ENCODE results near the gene AMIGO1.

GRCh38 chr1:109523706-109524105, 14.2 kb upstream of the AMIGO1 start:
- TF ChIP-seq POLR2A (IDR thresholded peaks at IDR 0.05; ENCODE audit: low read depth, low read length) = no peak
- TF ChIP-seq TAF1 (IDR thresholded peaks at IDR 0.05; ENCODE audit: borderline replicate concordance, low read depth, low read length) = no peak
- no peak for TF ChIP-seq POLR2AphosphoS5 (IDR thresholded peaks at IDR 0.05; ENCODE audit: low read depth, low read length)

Measured in GM12892 (cell line).